Stomach (tissue), 9 donors: ENCODE results near the gene LRMDA. TPM values are rescaled to one million over a fixed set of nuclear protein-coding genes. Genes with fewer than 3 reads are reported as not detected.

Experiments used
- DNase-seq, 2 donors: peaks; one replicate each; pipeline versions ENCODE4 v3.0.0 to v3.0.0-alpha.2; 2013 to 2019
- H3K27ac ChIP-seq, 5 donors: fragments of 200-600 bp in 4 of 5; sonication (generic) in 4 of 5; one replicate each; pipeline ENCODE4 v1.5.1; 2013 to 2019; ENCODE audit warnings: mild to moderate bottlenecking in 1 of 5, moderate library complexity in 1 of 5
- H3K27me3 ChIP-seq, 3 donors: fragments of 200-600 bp; sonication (generic); one replicate each; pipeline ENCODE4 v1.5.1; 2017 to 2019; ENCODE audit warnings: mixed run types in 1 of 3
- H3K36me3 ChIP-seq, 4 donors: fragments of 200-600 bp; sonication (generic); 1 replicate in 3 of 4; 2 replicates in 1 of 4; pipeline ENCODE4 v1.5.1; 2016 to 2019
- H3K4me1 ChIP-seq, 4 donors: fragments of 200-600 bp; sonication (generic); one replicate each; pipeline ENCODE4 v1.5.1; 2016 to 2019
- H3K4me3 ChIP-seq, 4 donors: fragments of 200-600 bp; sonication (generic) in 3 of 4; one replicate each; pipeline ENCODE4 v1.5.1; 2016 to 2019; ENCODE audit warnings: mild to moderate bottlenecking in 1 of 4
- H3K9me3 ChIP-seq, 4 donors: fragments of 200-600 bp; sonication (generic); one replicate each; pipeline ENCODE4 v1.5.1; 2016 to 2019
- CTCF ChIP-seq, 7 experiments: fragments of 450-650 bp in 4 of 7; fragments of 200-600 bp in 3 of 7; sonication (generic) in 3 of 7; IDR thresholded peaks; one replicate each; pipeline ENCODE4 v1.5.1; 2016 to 2019; ENCODE audit warnings: antibody characterized with exemption in 7 of 7, control low read depth in 2 of 7, mild to moderate bottlenecking in 1 of 7
- EP300 ChIP-seq: sonication (generic); formaldehyde crosslinking; IDR thresholded peaks from one replicate; pipeline ENCODE4 v1.6.1; 2017; ENCODE audit warnings: antibody characterized with exemption
- POLR2A ChIP-seq, 4 donors: fragments of 450-650 bp; IDR thresholded peaks; one replicate each; pipeline ENCODE4 v1.6.1; 2016; ENCODE audit warnings: antibody characterized with exemption in 4 of 4, control low read depth in 2 of 4, mild to moderate bottlenecking in 1 of 4, moderate library complexity in 1 of 4
- POLR2AphosphoS5 ChIP-seq, 3 donors: sonication (generic); formaldehyde crosslinking; IDR thresholded peaks; one replicate each; pipeline ENCODE4 v1.6.1; 2016; ENCODE audit warnings: antibody characterized with exemption in 3 of 3
- WGBS, 5 donors: extraction: QIAGEN DNeasy Blood & Tissue Kit in 3 of 5; methylation state at CpG; one replicate each; pipeline versions ENCODE4 v1.1.5 to v1.1.7; 2013 to 2018; 5-methylcytosine and 5-hydroxymethylcytosine counted together
- intact Hi-C: fragments of 100-400 bp; cut with DNase I; formaldehyde crosslinking; loops from one replicate; pipeline ENCODE4 v1.15.1; 2023; ENCODE audit warnings: low total_unique reads
- polyA plus RNA-seq, 3 donors: library from polyadenylated mRNA; stranded (reverse); fragments of 200-250 nt; gene quantifications; one replicate each; pipeline ENCODE4 v1.2.3, GENCODE V29; 2013
- total RNA-seq, 5 donors: library from RNA; depleted of rRNA; stranded (reverse); fragments of >200 nt; gene quantifications; one replicate each; pipeline versions ENCODE4 v1.1.0 to v1.2.3, GENCODE V29; 2014 to 2016
- donor health status: healthy with polysubstance abuse.
- donor health status: Bipolar disorder and iron deficiency.
- donor health status: healthy.

LRMDA gene
- total and polyA plus RNA-seq, 8 donors = 1.3 to 30.2 (median 13.6) TPM; not detected in 1

DNA sequence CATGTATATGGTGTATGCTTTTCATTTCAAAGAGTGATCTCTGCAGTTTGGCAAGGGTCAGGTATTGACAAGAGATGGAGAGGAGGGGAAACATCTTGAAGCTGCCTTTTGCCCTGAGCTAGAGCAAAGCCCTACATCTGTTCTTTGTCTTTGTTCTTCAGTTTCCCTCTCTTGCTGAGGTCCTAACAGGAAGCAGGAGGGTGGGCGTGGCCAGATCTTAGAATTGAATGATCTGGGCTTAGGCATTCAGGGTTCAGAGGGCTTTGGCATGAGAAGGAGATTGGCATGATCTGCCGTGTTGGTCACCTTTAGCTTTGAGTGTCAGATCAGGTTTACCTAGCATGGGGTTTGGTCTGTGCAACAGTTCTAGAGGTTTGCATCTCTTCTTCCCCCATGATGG, 41.3 kb downstream of the LRMDA start:
- H3K36me3 ChIP-seq = no peaks in the 10 kb centered on the region
- no peak overlapping the region for H3K4me3 ChIP-seq
- no peaks in the 10 kb centered on the region for H3K27me3 ChIP-seq
- TF ChIP-seq POLR2A (IDR thresholded peaks at IDR 0.05) (no peak), CTCF (IDR thresholded peaks at IDR 0.05) (no peak), EP300 (no peak), POLR2AphosphoS5 (IDR thresholded peaks at IDR 0.05) (no peak)
- H3K4me1 ChIP-seq = peaks cover 10 to 31% (median 18%) of the 10 kb centered on the region in 4 donors
- DNase-seq = peak in 1 of 2 donors; percentile 35
- WGBS, 5 donors = 43 to 82% (median 56%) methylated on average over 2 of the region's 2 CpGs
- no peak overlapping the region for H3K27ac ChIP-seq
- no peaks in the 10 kb centered on the region for H3K9me3 ChIP-seq
- intact Hi-C loops = no loop called here

DNA sequence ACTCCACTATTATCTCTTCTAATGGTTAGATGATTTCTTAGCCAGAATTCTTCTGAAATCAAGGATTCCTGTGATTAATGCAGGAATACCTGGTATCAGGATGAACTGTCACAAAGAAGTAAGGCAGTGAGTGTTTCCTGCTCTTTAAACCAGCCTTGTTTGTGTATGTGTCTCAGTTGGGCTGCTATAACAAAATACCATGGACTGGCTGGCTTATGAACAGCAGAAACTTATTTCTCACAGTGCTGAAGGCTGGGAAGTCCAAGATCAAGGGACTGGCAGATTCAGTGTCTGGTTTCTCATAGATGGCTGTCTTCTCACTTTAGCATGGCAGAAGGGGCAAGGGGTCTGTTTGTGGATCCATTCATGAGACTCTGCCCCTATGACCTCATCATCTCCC, 42.7 kb downstream of the LRMDA start:
- no peak for DNase-seq
- H3K9me3 ChIP-seq = no peaks in the 10 kb centered on the region
- H3K27ac ChIP-seq = no peak overlapping the region
- no peak overlapping the region for H3K4me3 ChIP-seq
- intact Hi-C loops = no loop called here
- H3K4me1 ChIP-seq = peaks cover 4 to 22% (median 12%) of the 10 kb centered on the region in 4 donors
- no peaks in the 10 kb centered on the region for H3K36me3 ChIP-seq
- TF ChIP-seq CTCF (IDR thresholded peaks at IDR 0.05) = no peak
- TF ChIP-seq POLR2AphosphoS5 (IDR thresholded peaks at IDR 0.05) = no peak
- TF ChIP-seq EP300 = no peak
- TF ChIP-seq POLR2A (IDR thresholded peaks at IDR 0.05) = no peak
- no peaks in the 10 kb centered on the region for H3K27me3 ChIP-seq

DNA sequence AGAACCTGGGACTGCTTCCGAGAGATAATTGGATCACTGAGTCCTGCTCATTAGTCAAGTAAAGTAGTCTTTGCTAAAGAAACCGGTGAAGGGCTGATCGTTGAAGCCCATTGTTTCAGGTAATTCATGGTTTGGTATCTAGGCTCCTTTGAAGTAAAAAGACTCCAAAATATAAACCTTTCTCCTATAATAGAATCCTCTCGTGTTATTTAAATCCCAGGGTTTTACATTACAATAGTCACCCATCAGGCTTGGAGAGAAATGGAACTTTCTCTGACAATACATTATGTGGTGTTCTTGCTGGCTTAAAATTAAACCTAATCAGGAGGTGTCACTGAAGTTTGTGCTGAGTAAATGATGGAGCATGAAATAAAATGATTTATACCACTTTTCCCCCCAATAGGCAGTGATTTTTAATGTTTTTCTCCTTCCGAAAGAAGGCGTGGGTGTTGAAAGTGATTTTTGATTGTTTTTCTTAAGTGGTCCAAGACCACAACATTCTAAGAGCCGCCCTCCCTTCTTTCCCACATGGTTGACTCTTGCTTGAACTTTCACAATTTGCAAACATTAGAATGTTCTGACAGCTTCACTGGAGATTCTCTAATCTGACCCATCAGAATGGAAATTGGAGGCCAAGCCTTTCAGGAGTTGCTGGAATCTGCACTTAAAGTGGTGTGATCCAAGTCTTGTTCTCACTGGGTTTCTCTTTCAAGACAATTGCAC, 44.2 kb downstream of the LRMDA start:
- no peak overlapping the region for H3K27ac ChIP-seq
- no peaks in the 10 kb centered on the region for H3K9me3 ChIP-seq
- 74 to 86% (median 82%) methylated on average over 7 of the region's 7 CpGs for WGBS, 5 donors
- intact Hi-C loops = no loop called here
- H3K36me3 ChIP-seq = no peaks in the 10 kb centered on the region
- H3K27me3 ChIP-seq = no peaks in the 10 kb centered on the region
- H3K4me1 ChIP-seq = peaks cover 0 to 14% (median 6%) of the 10 kb centered on the region in 4 donors
- TF ChIP-seq EP300 (no peak), POLR2A (IDR thresholded peaks at IDR 0.05) (no peak), POLR2AphosphoS5 (IDR thresholded peaks at IDR 0.05) (no peak), CTCF (IDR thresholded peaks at IDR 0.05) (no peak)
- DNase-seq = peak in 1 of 2 donors; percentile 80
- H3K4me3 ChIP-seq = no peak overlapping the region

DNA sequence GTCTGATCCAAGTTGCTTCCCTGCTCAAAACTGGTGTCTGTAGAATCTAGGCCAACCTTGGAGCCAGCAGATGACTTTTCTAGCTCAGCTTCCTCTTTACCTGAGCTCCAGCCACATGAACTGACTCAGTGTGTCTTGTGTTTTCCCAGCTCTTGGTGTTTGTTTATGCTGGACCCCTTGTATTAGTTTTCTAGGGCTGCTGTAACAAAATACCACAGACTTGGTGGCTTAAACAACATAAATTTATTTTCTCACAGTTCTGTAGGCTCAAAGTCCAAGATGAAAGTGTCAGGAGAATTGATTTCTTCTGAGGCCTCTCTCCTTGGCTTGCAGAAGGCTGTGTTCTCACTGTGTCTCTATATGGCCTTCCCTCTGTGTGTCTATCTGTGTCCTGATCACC, 45.1 kb downstream of the LRMDA start:
- intact Hi-C loops = no loop called here

More for the DNA sequence above, 45.1 kb downstream of the LRMDA start:
- Histone ChIP-seq H3K4me1 (peaks cover 0 to 6% (median 3%) of the 10 kb centered on the region in 4 donors), H3K4me3 (no peak overlapping the region), H3K27me3 (no peaks in the 10 kb centered on the region), H3K9me3 (no peaks in the 10 kb centered on the region), H3K36me3 (no peaks in the 10 kb centered on the region), H3K27ac (no peak overlapping the region)
- TF ChIP-seq EP300 = no peak
- no peak for TF ChIP-seq POLR2A (IDR thresholded peaks at IDR 0.05)
- no peak for TF ChIP-seq CTCF (IDR thresholded peaks at IDR 0.05)
- no peak for TF ChIP-seq POLR2AphosphoS5 (IDR thresholded peaks at IDR 0.05)
- no peak for DNase-seq
